CD14-positive monocyte (primary cell): ENCODE results near the gene NPM3. TPM values are rescaled to one million over a fixed set of nuclear protein-coding genes. Genes with fewer than 3 reads are reported as not detected.

Experiments used
- DNase-seq, 3 donors: peaks; one replicate each; pipeline ENCODE4 v3.0.0-alpha.2; 2011 to 2022
- H2AFZ ChIP-seq: 2 replicates; pipeline ENCODE4 v1.6.0; 2012; ENCODE audit warnings: mild to moderate bottlenecking, low read depth, low read length, inconsistent platforms; ENCODE audit not compliant: insufficient read depth, poor library complexity, severe bottlenecking
- H3K27ac ChIP-seq, 2 donors: 1 replicate in 1 of 2; 2 replicates in 1 of 2; pipeline ENCODE4 v1.5.1; 2012 to 2013; ENCODE audit warnings: low read length in 2 of 2, control low read depth in 1 of 2, inconsistent platforms in 1 of 2, low read depth in 1 of 2, mild to moderate bottlenecking in 1 of 2
- H3K27me3 ChIP-seq, 2 donors: one replicate each; pipeline versions ENCODE4 v1.6.0 to v1.6.1; 2011 to 2013; ENCODE audit warnings: low read length in 2 of 2; ENCODE audit not compliant: control insufficient read depth in 2 of 2, insufficient read depth in 2 of 2
- H3K36me3 ChIP-seq, 2 donors: replicated peaks in 1 of 2; 1 replicate in 1 of 2; 2 replicates in 1 of 2; pipeline versions ENCODE4 v1.5.1 to v1.6.1; 2012 to 2013; ENCODE audit warnings: low read length in 2 of 2, control low read depth in 1 of 2, inconsistent platforms in 1 of 2, mild to moderate bottlenecking in 1 of 2; ENCODE audit not compliant: insufficient read depth in 2 of 2, control insufficient read depth in 1 of 2
- H3K4me1 ChIP-seq, 2 donors: 1 replicate in 1 of 2; 2 replicates in 1 of 2; pipeline versions ENCODE4 v1.5.1 to v1.6.1; 2012 to 2013; ENCODE audit warnings: low read length in 2 of 2, control low read depth in 1 of 2, inconsistent platforms in 1 of 2, mild to moderate bottlenecking in 1 of 2, moderate library complexity in 1 of 2; ENCODE audit not compliant: insufficient read depth in 2 of 2, control insufficient read depth in 1 of 2
- H3K4me2 ChIP-seq: replicated peaks from 2 replicates; pipeline ENCODE3; 2012; ENCODE audit warnings: low read length, moderate library complexity, mild to moderate bottlenecking; ENCODE audit not compliant: poor library complexity, severe bottlenecking; ENCODE audit errors: extremely low read depth
- H3K4me3 ChIP-seq, 3 experiments: fragments of 200-600 bp in 1 of 3; sonication (generic) in 1 of 3; replicated peaks in 1 of 3; 1 replicate in 2 of 3; 2 replicates in 1 of 3; pipeline ENCODE4 v1.5.1; 2011 to 2013; ENCODE audit warnings: low read length in 3 of 3, mild to moderate bottlenecking in 3 of 3, control low read depth in 2 of 3, low read depth in 2 of 3, inconsistent platforms in 1 of 3, moderate library complexity in 1 of 3
- H3K79me2 ChIP-seq: 2 replicates; pipeline ENCODE4 v1.6.0; 2012; ENCODE audit warnings: mild to moderate bottlenecking, control low read depth, inconsistent platforms, low read length, moderate library complexity; ENCODE audit not compliant: insufficient read depth
- H3K9ac ChIP-seq: 2 replicates; pipeline ENCODE4 v1.6.0; 2017; ENCODE audit warnings: low read length, mild to moderate bottlenecking; ENCODE audit not compliant: insufficient read depth, poor library complexity, severe bottlenecking
- H3K9me3 ChIP-seq, 2 donors: replicated peaks in 1 of 2; 1 replicate in 1 of 2; 2 replicates in 1 of 2; pipeline versions ENCODE4 v1.5.1 to v1.6.1; 2012 to 2013; ENCODE audit warnings: low read length in 2 of 2, control low read depth in 1 of 2; ENCODE audit not compliant: control insufficient read depth in 1 of 2, insufficient read depth in 1 of 2
- H4K20me1 ChIP-seq: 2 replicates; pipeline ENCODE4 v1.6.0; 2012; ENCODE audit warnings: mild to moderate bottlenecking, low read length, control low read depth, moderate library complexity; ENCODE audit not compliant: insufficient read depth
- H3K27ac Mint-ChIP-seq, 7 donors: one replicate each; pipeline ENCODE4 v1.8.0; 2020; ENCODE audit warnings: mild to moderate bottlenecking in 7 of 7, mixed read lengths in 7 of 7, moderate library complexity in 6 of 7, inconsistent platforms in 2 of 7
- H3K27me3 Mint-ChIP-seq, 3 donors: one replicate each; pipeline ENCODE4 v1.8.0; 2021 to 2022; ENCODE audit warnings: low read depth in 3 of 3, mild to moderate bottlenecking in 3 of 3, mixed read lengths in 3 of 3, moderate library complexity in 3 of 3, inconsistent platforms in 1 of 3
- H3K36me3 Mint-ChIP-seq, 2 donors: one replicate each; pipeline ENCODE4 v1.8.0; 2020; ENCODE audit warnings: mixed read lengths in 2 of 2, inconsistent platforms in 1 of 2, mild to moderate bottlenecking in 1 of 2
- H3K4me1 Mint-ChIP-seq: one replicate; pipeline ENCODE4 v1.8.0; 2020; ENCODE audit warnings: mild to moderate bottlenecking, mixed read lengths
- H3K4me3 Mint-ChIP-seq, 2 donors: one replicate each; pipeline ENCODE4 v1.8.0; 2020; ENCODE audit warnings: mild to moderate bottlenecking in 2 of 2, mixed read lengths in 2 of 2, moderate library complexity in 1 of 2
- H3K9me3 Mint-ChIP-seq, 7 donors: one replicate each; pipeline ENCODE4 v1.8.0; 2020 to 2022; ENCODE audit warnings: mixed read lengths in 7 of 7, mild to moderate bottlenecking in 6 of 7, moderate library complexity in 6 of 7, inconsistent platforms in 2 of 7
- WGBS: methylation state at CpG from one replicate; pipeline ENCODE4 v1.1.5; 2013; ENCODE audit warnings: missing lambda C conversion rate; ENCODE audit not compliant: insufficient coverage; 5-methylcytosine and 5-hydroxymethylcytosine counted together
- intact Hi-C, 2 donors: fragments of 100-400 bp; cut with micrococcal nuclease; formaldehyde crosslinking; loops; one replicate each; pipeline versions ENCODE4 v1.15.0 to v1.15.1; 2023
- polyA plus RNA-seq, 3 donors: library from polyadenylated mRNA; depleted of rRNA in 1 of 3; unstranded in 2 of 3; stranded (reverse) in 1 of 3; fragments of 300-500 nt in 2 of 3; fragments of >200 nt in 1 of 3; fragmentation: Illumina TruSeq in 2 of 3; gene quantifications; 1 replicate in 2 of 3; 2 replicates in 1 of 3; pipeline ENCODE4 v1.2.3, GENCODE V29; 2012 to 2021
- TF ChIP-seq, protein P1 (sequence below): fragments of 200-600 bp; IDR thresholded peaks from one replicate; pipeline ENCODE4 v1.8.0; 2022; ENCODE audit warnings: antibody characterized with exemption, mild to moderate bottlenecking

Gene NPM3
- polyA plus RNA-seq, 3 donors, result 1.2 to 8.1 (median 3.8) TPM

DNA sequence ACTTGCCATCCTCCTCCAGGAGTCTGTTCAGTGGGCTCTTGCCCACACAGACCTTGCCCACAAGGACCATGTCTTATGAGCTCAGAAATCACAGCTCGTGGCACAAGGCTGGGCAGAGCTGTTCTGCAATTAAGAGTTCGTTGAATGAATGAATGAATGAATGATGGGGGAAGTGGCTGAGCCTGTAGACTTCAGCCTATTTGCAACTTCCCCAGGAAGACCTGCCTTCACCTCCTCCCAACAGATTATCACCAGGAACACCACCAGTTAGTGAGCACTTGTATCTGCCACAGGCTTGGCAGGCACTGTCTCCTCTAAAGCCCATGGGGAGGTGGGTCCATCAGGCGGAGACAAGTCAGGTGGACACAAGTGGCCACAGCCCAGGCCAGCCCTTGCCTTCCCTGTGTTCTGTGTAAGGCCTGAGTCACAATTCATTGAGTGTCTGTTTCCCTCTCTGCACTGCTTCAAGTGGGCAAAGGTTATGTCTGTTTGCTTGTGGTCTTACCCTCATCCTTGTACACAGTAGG, 5.6 kb downstream of the NPM3 start:
- H3K27me3 ChIP-seq, result peaks cover 50 to 63% of the 10 kb centered on the region in 2 donors
- intact Hi-C loops, result loop anchor here in 1 of 2 donors (10.0 kb wide), 1 partner anchor 563 kb away; no protein-coding TSS in a partner anchor
- no peak overlapping the region for H3K27ac Mint-ChIP-seq
- H3K4me1 Mint-ChIP-seq, result peaks cover 40% of the 10 kb centered on the region
- H3K4me1 ChIP-seq, result peaks cover 23 to 40% of the 10 kb centered on the region in 2 donors
- H3K79me2 ChIP-seq, result no peaks in the 10 kb centered on the region
- no peak overlapping the region for H3K9ac ChIP-seq
- peak overlapping the region in 1 of 2 donors; percentile 89 for H3K4me3 Mint-ChIP-seq
- no peak overlapping the region for H3K4me2 ChIP-seq
- WGBS, result 86% methylated on average over 1 of the region's 3 CpGs
- H3K9me3 Mint-ChIP-seq, result peaks cover 0 to 15% (median 8%) of the 10 kb centered on the region in 7 donors
- DNase-seq, result no peak
- H3K9me3 ChIP-seq, result peaks cover 0 to 36% of the 10 kb centered on the region in 2 donors
- peaks cover 63 to 76% (median 64%) of the 10 kb centered on the region in 3 donors for H3K27me3 Mint-ChIP-seq
- peaks cover 29% of the 10 kb centered on the region for H4K20me1 ChIP-seq
- H3K4me3 ChIP-seq, result no peak overlapping the region
- H3K36me3 Mint-ChIP-seq, result peaks cover 11 to 14% of the 10 kb centered on the region in 2 donors
- no peak overlapping the region for H2AFZ ChIP-seq
- H3K36me3 ChIP-seq, result no peaks in the 10 kb centered on the region
- no peak overlapping the region for H3K27ac ChIP-seq
- TF ChIP-seq, protein P1, sequence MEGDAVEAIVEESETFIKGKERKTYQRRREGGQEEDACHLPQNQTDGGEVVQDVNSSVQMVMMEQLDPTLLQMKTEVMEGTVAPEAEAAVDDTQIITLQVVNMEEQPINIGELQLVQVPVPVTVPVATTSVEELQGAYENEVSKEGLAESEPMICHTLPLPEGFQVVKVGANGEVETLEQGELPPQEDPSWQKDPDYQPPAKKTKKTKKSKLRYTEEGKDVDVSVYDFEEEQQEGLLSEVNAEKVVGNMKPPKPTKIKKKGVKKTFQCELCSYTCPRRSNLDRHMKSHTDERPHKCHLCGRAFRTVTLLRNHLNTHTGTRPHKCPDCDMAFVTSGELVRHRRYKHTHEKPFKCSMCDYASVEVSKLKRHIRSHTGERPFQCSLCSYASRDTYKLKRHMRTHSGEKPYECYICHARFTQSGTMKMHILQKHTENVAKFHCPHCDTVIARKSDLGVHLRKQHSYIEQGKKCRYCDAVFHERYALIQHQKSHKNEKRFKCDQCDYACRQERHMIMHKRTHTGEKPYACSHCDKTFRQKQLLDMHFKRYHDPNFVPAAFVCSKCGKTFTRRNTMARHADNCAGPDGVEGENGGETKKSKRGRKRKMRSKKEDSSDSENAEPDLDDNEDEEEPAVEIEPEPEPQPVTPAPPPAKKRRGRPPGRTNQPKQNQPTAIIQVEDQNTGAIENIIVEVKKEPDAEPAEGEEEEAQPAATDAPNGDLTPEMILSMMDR, result no peak

DNA sequence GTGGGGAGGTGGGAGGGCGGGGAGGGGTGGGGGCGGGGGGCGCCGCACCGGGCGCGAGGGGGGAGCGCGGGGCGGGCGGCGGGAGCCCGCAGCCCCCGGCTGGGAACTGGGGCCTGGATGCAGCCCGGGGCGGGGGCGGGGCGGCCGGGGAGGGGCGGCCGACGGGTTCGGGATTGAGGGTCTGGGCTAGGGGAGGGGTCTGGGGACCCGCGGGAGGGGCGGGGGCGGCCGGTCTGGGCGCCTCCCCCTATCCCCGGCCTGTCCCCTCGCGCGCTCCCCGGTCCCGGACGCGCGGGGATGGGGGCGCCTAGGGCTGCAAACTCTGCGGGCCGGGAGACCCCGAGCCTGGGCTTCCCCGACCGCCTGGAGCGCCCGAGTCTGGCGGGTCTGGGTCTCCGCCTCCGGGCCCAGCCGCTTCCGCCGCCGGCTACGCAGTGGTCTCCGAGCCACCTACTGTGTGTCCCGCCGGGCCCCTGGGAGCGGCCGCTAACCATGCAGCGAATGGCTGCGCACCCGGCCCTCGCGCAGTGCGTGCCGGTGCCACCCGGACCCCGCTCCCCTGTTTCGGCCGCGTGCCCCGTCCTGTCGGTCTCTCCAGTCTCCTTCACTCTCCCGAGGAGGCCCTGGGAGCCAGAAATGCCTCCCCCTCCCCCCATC, 7.0 kb downstream of the NPM3 start:
- peaks cover 29% of the 10 kb centered on the region for H3K4me1 Mint-ChIP-seq
- intact Hi-C loops, result loop anchor here in 1 of 2 donors (10.0 kb wide), 1 partner anchor 561 kb away; no protein-coding TSS in a partner anchor
- WGBS, result 5% methylated on average over 44 of the region's 74 CpGs

More for the DNA sequence above, 7.0 kb downstream of the NPM3 start:
- Histone ChIP-seq H3K4me2 (no peak overlapping the region), H3K4me1 (peaks cover 18 to 27% of the 10 kb centered on the region in 2 donors), H2AFZ (no peak overlapping the region), H3K27me3 (peaks cover 58 to 76% of the 10 kb centered on the region in 2 donors), H3K36me3 (no peaks in the 10 kb centered on the region), H3K9ac (no peak overlapping the region), H4K20me1 (peaks cover 29% of the 10 kb centered on the region), H3K27ac (no peak overlapping the region), H3K79me2 (no peaks in the 10 kb centered on the region), H3K4me3 (no peak overlapping the region), H3K9me3 (peaks cover 0 to 36% of the 10 kb centered on the region in 2 donors)
- peak overlapping the region in 1 of 2 donors; percentile 63 for H3K4me3 Mint-ChIP-seq
- H3K27ac Mint-ChIP-seq, result no peak overlapping the region
- TF ChIP-seq, protein P1, result no peak
- H3K9me3 Mint-ChIP-seq, result peaks cover 0 to 15% (median 8%) of the 10 kb centered on the region in 7 donors
- H3K27me3 Mint-ChIP-seq, result peaks cover 74 to 90% (median 76%) of the 10 kb centered on the region in 3 donors
- DNase-seq, result no peak
- H3K36me3 Mint-ChIP-seq, result peaks cover 11 to 14% of the 10 kb centered on the region in 2 donors
